CD4-positive, alpha-beta memory T cell (primary cell): ENCODE results near the gene HIPK4. TPM values are rescaled to one million over a fixed set of nuclear protein-coding genes. Genes with fewer than 3 reads are reported as not detected.

Experiments
- CTCF ChIA-PET: fragments of 350-600 bp; sonication (Branson Sonifier 250); formaldehyde crosslinking; loops from one replicate; lab custom pipeline; 2021; ENCODE audit warnings: inconsistent platforms; ENCODE audit not compliant: partially characterized antibody; lab: Charles Lee
- POLR2A ChIA-PET: fragments of 350-600 bp; sonication (Branson Sonifier 250); formaldehyde crosslinking; loops from one replicate; lab custom pipeline; 2021; ENCODE audit not compliant: partially characterized antibody; lab: Charles Lee
- DNase-seq, 5 donors: peaks; one replicate each; pipeline versions ENCODE4 v3.0.0 to v3.0.0-alpha.2; 2020 to 2022; ENCODE audit warnings: mixed read lengths in 1 of 5
- H3K27ac ChIP-seq: one replicate; pipeline ENCODE4 v1.7.0; 2013; ENCODE audit warnings: low read depth, low read length
- H3K27me3 ChIP-seq: 2 replicates; pipeline ENCODE4 v1.7.0; 2013; ENCODE audit warnings: mild to moderate bottlenecking, low read length, moderate library complexity; ENCODE audit not compliant: insufficient read depth
- H3K36me3 ChIP-seq: 2 replicates; pipeline ENCODE4 v1.7.0; 2013; ENCODE audit warnings: mild to moderate bottlenecking, low read length, moderate library complexity; ENCODE audit not compliant: insufficient read depth
- H3K4me1 ChIP-seq: 2 replicates; pipeline ENCODE4 v1.7.0; 2013; ENCODE audit warnings: mild to moderate bottlenecking, low read length, moderate library complexity; ENCODE audit not compliant: insufficient read depth
- H3K4me3 ChIP-seq, 2 donors: one replicate each; pipeline ENCODE4 v1.7.0; 2013; ENCODE audit warnings: low read length in 2 of 2, mild to moderate bottlenecking in 1 of 2
- H3K9me3 ChIP-seq, 2 donors: one replicate each; pipeline ENCODE4 v1.7.0; 2013; ENCODE audit warnings: low read length in 2 of 2, control low read depth in 1 of 2; ENCODE audit not compliant: control insufficient read depth in 1 of 2
- H3K27ac Mint-ChIP-seq, 7 donors: one replicate each; pipeline ENCODE4 v1.8.0; 2020 to 2021; ENCODE audit warnings: mixed read lengths in 7 of 7, mild to moderate bottlenecking in 6 of 7, inconsistent platforms in 3 of 7, moderate library complexity in 3 of 7
- H3K27me3 Mint-ChIP-seq, 2 donors: one replicate each; pipeline ENCODE4 v1.8.0; 2020 to 2021; ENCODE audit warnings: mixed read lengths in 2 of 2
- H3K36me3 Mint-ChIP-seq, 2 donors: one replicate each; pipeline ENCODE4 v1.8.0; 2020 to 2021; ENCODE audit warnings: mixed read lengths in 2 of 2, inconsistent platforms in 1 of 2, mild to moderate bottlenecking in 1 of 2
- H3K4me1 Mint-ChIP-seq, 4 donors: one replicate each; pipeline ENCODE4 v1.8.0; 2020 to 2021; ENCODE audit warnings: mixed read lengths in 4 of 4, mild to moderate bottlenecking in 1 of 4
- H3K4me3 Mint-ChIP-seq, 8 donors: one replicate each; pipeline ENCODE4 v1.8.0; 2020 to 2021; ENCODE audit warnings: mixed read lengths in 8 of 8, mild to moderate bottlenecking in 7 of 8, moderate library complexity in 6 of 8, inconsistent platforms in 3 of 8
- H3K9me3 Mint-ChIP-seq, 8 donors: one replicate each; pipeline ENCODE4 v1.8.0; 2020 to 2021; ENCODE audit warnings: mixed read lengths in 8 of 8, mild to moderate bottlenecking in 5 of 8, inconsistent platforms in 3 of 8, moderate library complexity in 1 of 8
- intact Hi-C: fragments of 100-400 bp; cut with micrococcal nuclease; formaldehyde crosslinking; loops from one replicate; pipeline ENCODE4 v1.15.1; 2023
- polyA plus RNA-seq, 2 donors: library from polyadenylated mRNA; unstranded; fragments of 300-500 nt; fragmentation: Illumina TruSeq; gene quantifications; one replicate each; pipeline ENCODE4 v1.2.3, GENCODE V29; 2021
- total RNA-seq, 2 experiments: library from RNA; stranded (reverse); gene quantifications; one replicate each; pipeline ENCODE4 v1.2.3, GENCODE V29; 2021

HIPK4 gene
- total and polyA plus RNA-seq, 4 experiments from 2014 or later, result not detected

DNA sequence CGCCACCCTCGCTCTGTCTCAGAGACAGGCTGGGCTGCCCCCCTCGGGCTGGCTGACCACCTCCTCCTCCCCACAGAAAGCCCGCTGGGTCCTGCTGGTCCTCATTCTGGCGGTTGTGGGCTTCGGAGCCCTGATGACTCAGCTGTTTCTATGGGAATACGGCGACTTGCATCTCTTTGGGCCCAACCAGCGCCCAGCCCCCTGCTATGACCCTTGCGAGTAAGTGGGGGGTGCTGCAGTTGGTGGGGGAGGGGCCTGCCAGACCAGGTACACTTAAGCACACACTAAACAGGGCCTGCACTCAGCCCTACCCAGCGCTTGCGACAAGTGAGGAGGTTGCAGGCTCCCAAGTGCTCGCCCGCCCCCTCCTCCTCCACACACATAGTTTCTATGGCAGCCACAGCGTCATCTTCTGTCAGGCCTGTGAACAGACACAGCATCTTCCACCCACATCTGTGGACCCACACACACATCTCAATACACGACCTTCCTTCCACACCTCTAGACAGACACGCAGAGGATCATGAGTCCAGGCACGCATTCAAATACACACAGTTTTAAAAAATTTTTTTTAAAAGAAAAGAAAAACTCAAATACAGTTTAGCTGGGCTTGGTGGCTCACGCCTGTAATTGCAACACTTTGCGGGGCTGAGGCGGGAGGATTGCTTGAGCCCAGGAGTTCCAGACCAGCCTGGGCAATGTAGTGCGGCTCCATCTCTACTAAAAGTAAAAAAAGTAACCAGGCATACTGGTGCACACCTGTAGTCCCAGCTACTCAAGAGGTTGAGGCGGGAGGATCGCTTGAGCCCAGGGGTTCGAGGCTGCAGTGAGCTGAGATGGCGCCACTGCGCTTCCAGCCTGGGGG is 23.1 kb downstream of the HIPK4 start:
- no peak overlapping the region for H3K27ac ChIP-seq
- no peak overlapping the region for H3K4me3 ChIP-seq
- H3K4me1 ChIP-seq, result peaks cover 16% of the 10 kb centered on the region
- CTCF ChIA-PET, result no interaction called here
- H3K36me3 Mint-ChIP-seq, result peaks cover 12 to 18% of the 10 kb centered on the region in 2 donors
- peaks cover 6 to 25% (median 16%) of the 10 kb centered on the region in 4 donors for H3K4me1 Mint-ChIP-seq
- H3K27me3 ChIP-seq, result no peaks in the 10 kb centered on the region
- peak overlapping the region in 1 of 8 donors; percentile 17 for H3K4me3 Mint-ChIP-seq
- POLR2A ChIA-PET, result interaction anchor here (0.8 to 1.0 kb wide), 2 partner anchors 57 to 67 kb away, joined by 3 read pairs; no protein-coding TSS in a partner anchor
- no peaks in the 10 kb centered on the region for H3K27me3 Mint-ChIP-seq
- no peaks in the 10 kb centered on the region for H3K9me3 ChIP-seq
- peaks cover 18% of the 10 kb centered on the region for H3K36me3 ChIP-seq
- no peak for DNase-seq
- intact Hi-C loops, result no loop called here
- H3K9me3 Mint-ChIP-seq, result no peaks in the 10 kb centered on the region
- no peak overlapping the region for H3K27ac Mint-ChIP-seq

DNA sequence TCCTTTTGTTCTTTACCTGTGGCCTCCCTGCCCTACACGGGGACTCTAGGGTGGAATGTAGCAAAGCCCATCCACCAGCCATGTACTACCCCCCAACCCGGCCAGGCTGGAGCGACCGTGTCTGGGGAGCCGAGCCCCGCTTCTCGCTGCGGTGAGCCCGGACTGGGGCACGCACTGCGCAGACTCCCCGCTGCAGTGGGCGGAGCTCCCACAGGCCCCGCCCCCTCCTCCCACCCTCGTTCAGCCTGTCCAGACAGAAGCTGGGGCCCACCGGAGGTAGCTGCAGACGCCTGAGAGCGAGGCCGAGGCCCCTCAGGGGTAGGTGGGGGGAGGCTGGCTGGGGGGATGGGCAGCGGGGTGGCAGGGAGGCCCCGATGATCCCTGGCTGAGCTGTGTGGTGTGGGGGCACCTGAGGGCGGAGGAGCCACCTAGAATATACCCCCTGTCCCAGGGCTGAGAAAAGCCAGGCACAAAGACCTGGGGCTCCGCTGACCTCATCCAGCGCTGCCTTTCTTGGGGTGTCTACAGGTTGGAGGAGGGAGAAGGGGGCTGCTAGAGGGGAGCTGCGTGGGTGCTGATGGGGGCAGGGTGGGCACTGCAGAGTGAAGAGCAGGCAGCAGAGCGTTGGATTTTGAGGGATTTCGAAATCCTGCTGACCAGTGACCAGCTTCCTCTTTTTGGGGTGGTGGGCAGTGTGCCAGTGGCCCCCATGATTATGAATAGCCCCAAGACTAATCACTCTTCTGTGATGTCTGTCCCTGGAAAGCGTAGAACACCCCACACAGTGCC is 24.2 kb downstream of the HIPK4 start:
- Mint-ChIP-seq H3K4me1 (peaks cover 6 to 25% (median 16%) of the 10 kb centered on the region in 4 donors), H3K9me3 (no peaks in the 10 kb centered on the region), H3K4me3 (peak overlapping the region in 3 of 8 donors; percentile 9 to 35 (median 33)), H3K36me3 (peaks cover 12 to 16% of the 10 kb centered on the region in 2 donors), H3K27me3 (no peaks in the 10 kb centered on the region), H3K27ac (peak overlapping the region in 4 of 7 donors; percentile 25 to 73 (median 39))
- Histone ChIP-seq H3K4me3 (no peak overlapping the region), H3K4me1 (peaks cover 16% of the 10 kb centered on the region), H3K9me3 (no peaks in the 10 kb centered on the region), H3K27ac (no peak overlapping the region), H3K27me3 (no peaks in the 10 kb centered on the region), H3K36me3 (peaks cover 13% of the 10 kb centered on the region)
- intact Hi-C loops, result no loop called here
- DNase-seq, result peak in 1 of 5 donors; percentile 4
- ChIA-PET CTCF (no interaction called here), POLR2A (interaction anchor here (1.0 kb wide), 1 partner anchor 59 kb away, joined by 3 read pairs; no protein-coding TSS in a partner anchor)

DNA sequence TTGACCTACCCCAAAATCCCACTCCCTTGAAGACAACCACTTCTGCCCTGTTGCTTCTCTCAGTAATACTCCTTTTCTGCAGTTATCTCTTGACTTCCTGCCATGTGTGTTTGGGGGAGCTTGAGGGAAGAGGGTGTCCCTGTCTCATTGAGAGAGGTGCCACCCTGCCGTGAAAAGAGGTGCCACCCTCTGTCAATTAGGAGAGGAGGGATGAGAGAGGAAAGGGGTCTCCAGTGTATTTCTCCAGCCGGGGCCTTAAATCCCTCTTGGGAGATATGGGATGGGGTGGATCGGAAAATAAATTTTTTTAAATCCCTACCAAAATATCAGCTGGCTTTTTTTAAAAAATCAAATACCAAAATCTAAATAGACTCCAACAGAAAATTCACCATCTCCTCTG is 25.0 kb downstream of the HIPK4 start:
- intact Hi-C loops, result no loop called here
- no peaks in the 10 kb centered on the region for H3K27me3 Mint-ChIP-seq
- peak overlapping the region in 2 of 7 donors; percentile 47 to 77 for H3K27ac Mint-ChIP-seq

DNA sequence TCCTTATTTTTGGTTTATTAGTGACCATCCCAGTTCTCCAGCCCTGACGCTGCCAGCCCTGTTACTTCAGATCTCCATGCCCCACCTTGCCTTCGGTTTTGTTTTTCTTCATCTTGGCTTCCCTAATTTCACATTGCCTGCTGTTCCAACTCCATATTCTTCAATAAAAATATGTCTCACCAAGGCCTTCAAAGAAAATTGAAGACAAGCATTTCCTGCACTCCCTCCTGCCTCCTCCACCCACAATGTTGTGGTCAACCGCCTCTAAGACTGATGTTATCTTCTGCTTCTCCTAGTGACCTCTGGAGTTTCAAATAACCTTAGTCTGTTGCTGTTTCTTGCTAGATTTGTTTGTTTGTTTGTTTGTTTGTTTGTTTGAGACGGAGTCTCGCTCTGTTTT is 26.9 kb downstream of the HIPK4 start:
- H3K27ac ChIP-seq, result no peak overlapping the region

More for the DNA sequence above, 25.0 kb downstream of the HIPK4 start:
- peaks cover 11% of the 10 kb centered on the region for H3K36me3 ChIP-seq
- H3K27ac ChIP-seq, result no peak overlapping the region
- peaks cover 6 to 25% (median 16%) of the 10 kb centered on the region in 4 donors for H3K4me1 Mint-ChIP-seq
- H3K36me3 Mint-ChIP-seq, result peaks cover 9 to 16% of the 10 kb centered on the region in 2 donors
- DNase-seq, result no peak
- CTCF ChIA-PET, result no interaction called here
- H3K4me3 ChIP-seq, result no peak overlapping the region
- H3K4me1 ChIP-seq, result peaks cover 16% of the 10 kb centered on the region
- H3K27me3 ChIP-seq, result no peaks in the 10 kb centered on the region
- H3K4me3 Mint-ChIP-seq, result peak overlapping the region in 5 of 8 donors; percentile 9 to 35 (median 18)
- POLR2A ChIA-PET, result no interaction called here
- no peaks in the 10 kb centered on the region for H3K9me3 ChIP-seq
- H3K9me3 Mint-ChIP-seq, result no peaks in the 10 kb centered on the region

DNA sequence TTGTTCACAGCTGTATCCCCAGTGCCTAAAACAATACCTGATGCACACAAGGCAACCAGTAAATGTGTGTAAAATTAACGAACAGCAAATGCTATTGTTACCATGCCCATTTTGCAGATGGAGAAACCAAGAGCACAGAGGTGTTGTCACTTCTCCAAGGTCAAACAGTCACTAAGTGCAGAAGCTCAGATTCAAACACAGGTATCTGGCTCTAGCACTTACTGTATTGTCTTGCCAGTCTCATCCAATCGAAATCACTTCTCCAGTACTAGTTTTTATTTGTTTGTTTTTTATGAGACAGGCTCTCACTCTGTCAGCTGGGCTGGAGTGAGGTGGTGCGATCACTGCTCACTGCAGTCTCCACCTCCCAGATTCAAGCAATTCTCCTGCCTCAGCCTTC is 27.8 kb downstream of the HIPK4 start:
- peaks cover 8 to 25% (median 17%) of the 10 kb centered on the region in 4 donors for H3K4me1 Mint-ChIP-seq

More for the DNA sequence above, 26.9 kb downstream of the HIPK4 start:
- H3K4me1 Mint-ChIP-seq, result peaks cover 6 to 25% (median 16%) of the 10 kb centered on the region in 4 donors
- H3K27me3 ChIP-seq, result no peaks in the 10 kb centered on the region
- DNase-seq, result no peak
- H3K4me3 Mint-ChIP-seq, result peak overlapping the region in 2 of 8 donors; percentile 9 to 68
- intact Hi-C loops, result no loop called here
- no peak overlapping the region for H3K4me3 ChIP-seq
- no peaks in the 10 kb centered on the region for H3K9me3 Mint-ChIP-seq
- H3K27ac Mint-ChIP-seq, result peak overlapping the region in 5 of 7 donors; percentile 8 to 76 (median 37)
- no peaks in the 10 kb centered on the region for H3K9me3 ChIP-seq
- no peaks in the 10 kb centered on the region for H3K27me3 Mint-ChIP-seq
- CTCF ChIA-PET, result no interaction called here
- POLR2A ChIA-PET, result no interaction called here
- H3K4me1 ChIP-seq, result peaks cover 16% of the 10 kb centered on the region
- peaks cover 8 to 18% of the 10 kb centered on the region in 2 donors for H3K36me3 Mint-ChIP-seq
- peaks cover 8% of the 10 kb centered on the region for H3K36me3 ChIP-seq

DNA sequence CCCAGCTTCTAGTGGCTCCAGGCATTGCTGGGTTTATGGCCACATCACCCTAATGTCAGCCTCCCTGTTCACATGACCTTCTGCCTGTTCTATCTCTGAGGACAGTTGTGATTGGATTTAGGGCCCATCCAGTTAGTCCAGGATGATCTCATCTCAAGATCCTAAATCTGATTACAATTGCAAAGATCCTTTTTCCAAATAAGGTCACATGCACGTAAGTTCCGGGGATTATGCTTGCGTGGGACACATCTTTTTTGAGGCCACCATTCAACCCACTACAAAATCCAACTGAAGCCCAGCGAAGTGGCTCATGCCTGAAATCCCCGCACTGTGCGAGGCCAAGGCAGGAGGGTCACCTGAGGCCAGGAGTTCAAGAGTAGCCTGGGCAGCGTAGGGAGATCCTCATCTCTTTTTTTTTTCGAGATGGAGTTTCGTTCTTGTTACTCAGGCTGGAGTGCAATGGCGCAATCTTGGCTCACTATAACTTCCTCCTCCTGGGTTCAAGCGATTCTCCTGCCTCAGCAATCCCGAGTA is 29.2 kb downstream of the HIPK4 start:
- H3K9me3 ChIP-seq, result no peaks in the 10 kb centered on the region
- no peaks in the 10 kb centered on the region for H3K27me3 Mint-ChIP-seq
- no peak overlapping the region for H3K4me3 Mint-ChIP-seq
- H3K27me3 ChIP-seq, result no peaks in the 10 kb centered on the region
- no peak overlapping the region for H3K27ac Mint-ChIP-seq
- no peaks in the 10 kb centered on the region for H3K9me3 Mint-ChIP-seq
- peaks cover 16% of the 10 kb centered on the region for H3K4me1 ChIP-seq
- peaks cover 10 to 37% (median 20%) of the 10 kb centered on the region in 4 donors for H3K4me1 Mint-ChIP-seq
- no peak for DNase-seq
- ChIA-PET POLR2A (no interaction called here), CTCF (no interaction called here)
- no peak overlapping the region for H3K4me3 ChIP-seq
- no peaks in the 10 kb centered on the region for H3K36me3 ChIP-seq
- no peak overlapping the region for H3K27ac ChIP-seq
- intact Hi-C loops, result no loop called here
- peaks cover 10 to 15% of the 10 kb centered on the region in 2 donors for H3K36me3 Mint-ChIP-seq

More for the DNA sequence above, 27.8 kb downstream of the HIPK4 start:
- no peak overlapping the region for H3K4me3 Mint-ChIP-seq
- CTCF ChIA-PET, result no interaction called here
- no peaks in the 10 kb centered on the region for H3K9me3 Mint-ChIP-seq
- Histone ChIP-seq H3K36me3 (no peaks in the 10 kb centered on the region), H3K27ac (no peak overlapping the region), H3K4me3 (no peak overlapping the region), H3K9me3 (no peaks in the 10 kb centered on the region), H3K4me1 (peaks cover 16% of the 10 kb centered on the region), H3K27me3 (no peaks in the 10 kb centered on the region)
- POLR2A ChIA-PET, result no interaction called here
- intact Hi-C loops, result no loop called here
- H3K27me3 Mint-ChIP-seq, result no peaks in the 10 kb centered on the region
- no peak for DNase-seq
- no peak overlapping the region for H3K27ac Mint-ChIP-seq
- H3K36me3 Mint-ChIP-seq, result peaks cover 8 to 15% of the 10 kb centered on the region in 2 donors
